IMR-90 (cell line): ENCODE measurements around the gene RBMXL3.

Experiments used
- BHLHE40 ChIP-seq: fragments of 150-350 bp; IDR thresholded peaks from 2 replicates; pipeline ENCODE4 v1.6.1; 2016; ENCODE audit warnings: mild to moderate bottlenecking, low read depth, low read length
- CEBPB ChIP-seq: IDR thresholded peaks from 2 replicates; pipeline ENCODE4 v1.6.1; 2012; ENCODE audit warnings: low read depth, low read length, improper control_type of control experiment
- CHD1 ChIP-seq: IDR thresholded peaks from 2 replicates; pipeline ENCODE4 v1.6.1; 2012; ENCODE audit warnings: low read depth, low read length, improper control_type of control experiment
- CTCF ChIP-seq: conservative IDR thresholded peaks from 2 replicates; pipeline ENCODE4 v1.5.1; 2012; ENCODE audit warnings: mild to moderate bottlenecking, low read depth, low read length, improper control_type of control experiment
- ELK1 ChIP-seq: fragments of 150-350 bp; IDR thresholded peaks from 2 replicates; pipeline ENCODE4 v1.6.1; 2016; ENCODE audit warnings: low read depth, mild to moderate bottlenecking, low read length, moderate library complexity, borderline replicate concordance
- MAZ ChIP-seq: IDR thresholded peaks from 2 replicates; pipeline ENCODE4 v1.6.1; 2012; ENCODE audit warnings: low read depth, mild to moderate bottlenecking, low read length, improper control_type of control experiment, moderate library complexity, borderline replicate concordance
- MXI1 ChIP-seq: IDR thresholded peaks from 2 replicates; pipeline ENCODE4 v1.6.1; 2012; ENCODE audit warnings: low read depth, mild to moderate bottlenecking, low read length, moderate library complexity, borderline replicate concordance
- NFE2L2 ChIP-seq: fragments of 150-350 bp; IDR thresholded peaks from 2 replicates; pipeline ENCODE4 v1.6.1; 2016; ENCODE audit warnings: low read depth, mild to moderate bottlenecking, low read length
- POLR2A ChIP-seq: IDR thresholded peaks from 2 replicates; pipeline ENCODE4 v1.6.1; 2012; ENCODE audit warnings: mild to moderate bottlenecking, low read depth, low read length
- RAD21 ChIP-seq: IDR thresholded peaks from 2 replicates; pipeline ENCODE4 v1.6.1; 2012; ENCODE audit warnings: low read length, improper control_type of control experiment
- RCOR1 ChIP-seq: IDR thresholded peaks from 2 replicates; pipeline ENCODE4 v1.6.1; 2012; ENCODE audit warnings: mild to moderate bottlenecking, low read length, improper control_type of control experiment; ENCODE audit not compliant: insufficient replicate concordance
- RFX5 ChIP-seq: IDR thresholded peaks from 2 replicates; pipeline ENCODE4 v1.8.0; 2012; ENCODE audit warnings: low read depth, mild to moderate bottlenecking, low read length, moderate library complexity
- SMC3 ChIP-seq: fragments of 150-350 bp; IDR thresholded peaks from 2 replicates; pipeline ENCODE4 v1.6.1; 2016; ENCODE audit warnings: low read depth, mild to moderate bottlenecking, antibody characterized with exemption, low read length, moderate library complexity
- USF2 ChIP-seq: fragments of 150-350 bp; IDR thresholded peaks from 2 replicates; pipeline ENCODE4 v1.6.1; 2017; ENCODE audit warnings: mild to moderate bottlenecking, antibody characterized with exemption, low read length, low read depth

- TF ChIP-seq CTCF (no peak), MXI1 (no peak), NFE2L2 (no peak), MAZ (no peak), SMC3 (no peak), POLR2A (no peak), BHLHE40 (no peak), RFX5 (no peak), USF2 (no peak), ELK1 (no peak), CEBPB (no peak), RAD21 (no peak), RCOR1 (no peak), CHD1 (no peak)
Observed at GRCh38 chrX:115204040-115204439, 14.8 kb downstream of the RBMXL3 start.
